ENCODE measurements around the gene XRRA1. TPM values are rescaled to one million over a fixed set of nuclear protein-coding genes. Genes with fewer than 3 reads are reported as not detected.

XRRA1 gene
- 15.3 TPM for total RNA-seq (2013)
- polyA plus RNA-seq (1 to 10 TPM; 1.2 to 3.6 (median 3.5) TPM), polyA minus RNA-seq (0.69 and 1.2 TPM in 2 replicates), total RNA-seq (0.69 to 18.0 (median 8.1) reads per million in 11 experiments)

GRCh38 chr11:74948898-74949752 is at the start of gene XRRA1, which contains the start of gene SPCS2:
TSS of gene XRRA1 (minus strand) at chr11:74949091. CDS start at chr11:74940878, 8,213 bp downstream.
TSS of gene SPCS2 (plus strand) at chr11:74949266. CDS start at chr11:74949286, 20 bp downstream.
- H3K4me1 Mint-ChIP-seq = peaks cover 34% of the 10 kb centered on the region
- H3K27me3 Mint-ChIP-seq (ENCODE audit: low read depth in 3 of 3) = peaks cover 0 to 3% (median 0%) of the 10 kb centered on the region in 3 donors
- Histone ChIP-seq H2AFZ (ENCODE audit: insufficient read depth, low read depth, low read length, poor library complexity, severe bottlenecking) (peak within 1 kb of the TSS; percentile 95), H3K4me1 (ENCODE audit: control insufficient read depth in 1 of 2, insufficient read depth in 2 of 2, low read length in 2 of 2) (peaks cover 19 to 25% of the 10 kb centered on the region in 2 donors), H3K9ac (ENCODE audit: insufficient read depth, low read length, poor library complexity, severe bottlenecking) (peak within 1 kb of the TSS; percentile 86), H3K4me2 (replicated peaks; ENCODE audit: extremely low read depth, low read length, poor library complexity, severe bottlenecking) (peak within 1 kb of the TSS; percentile 84), H3K27me3 (ENCODE audit: control insufficient read depth in 2 of 2, insufficient read depth in 2 of 2, low read length in 2 of 2) (no peaks in the 10 kb centered on the region), H3K36me3 (replicated peaks in 1 of 2; ENCODE audit: control insufficient read depth in 1 of 2, insufficient read depth in 2 of 2, low read length in 2 of 2) (peaks cover 4 to 16% of the 10 kb centered on the region in 2 donors), H3K4me3 (replicated peaks in 1 of 3; ENCODE audit: low read depth in 2 of 3, low read length in 3 of 3) (peak within 1 kb of the TSS; percentile 69 to 88 (median 80)), H3K9me3 (replicated peaks in 1 of 2; ENCODE audit: control insufficient read depth in 1 of 2, insufficient read depth in 1 of 2, low read length in 2 of 2) (no peaks in the 10 kb centered on the region), H4K20me1 (ENCODE audit: insufficient read depth, low read length) (peaks cover 20% of the 10 kb centered on the region), H3K79me2 (ENCODE audit: insufficient read depth, low read length) (peaks cover 54% of the 10 kb centered on the region), H3K27ac (ENCODE audit: low read depth in 1 of 2, low read length in 2 of 2) (peak within 1 kb of the TSS; percentile 46 to 92)
- peaks cover 13 to 35% of the 10 kb centered on the region in 2 donors for H3K36me3 Mint-ChIP-seq
- no peaks in the 10 kb centered on the region for H3K9me3 Mint-ChIP-seq
- intact Hi-C loops (cut with micrococcal nuclease) = loop anchor here in 1 of 2 donors (2.0 to 5.0 kb wide), 2 partner anchors 33 to 42 kb away; no protein-coding TSS in a partner anchor
- TF ChIP-seq CTCF (IDR thresholded peaks at IDR 0.05) = no peak
- DNase-seq = peak; percentile 97
- peak within 1 kb of the TSS; percentile 96 to 98 for H3K4me3 Mint-ChIP-seq
- WGBS (ENCODE audit: insufficient coverage) = under 1% methylated on average over 61 of the region's 67 CpGs
- H3K27ac Mint-ChIP-seq = peak within 1 kb of the TSS; percentile 95 to 98 (median 97)

DNA sequence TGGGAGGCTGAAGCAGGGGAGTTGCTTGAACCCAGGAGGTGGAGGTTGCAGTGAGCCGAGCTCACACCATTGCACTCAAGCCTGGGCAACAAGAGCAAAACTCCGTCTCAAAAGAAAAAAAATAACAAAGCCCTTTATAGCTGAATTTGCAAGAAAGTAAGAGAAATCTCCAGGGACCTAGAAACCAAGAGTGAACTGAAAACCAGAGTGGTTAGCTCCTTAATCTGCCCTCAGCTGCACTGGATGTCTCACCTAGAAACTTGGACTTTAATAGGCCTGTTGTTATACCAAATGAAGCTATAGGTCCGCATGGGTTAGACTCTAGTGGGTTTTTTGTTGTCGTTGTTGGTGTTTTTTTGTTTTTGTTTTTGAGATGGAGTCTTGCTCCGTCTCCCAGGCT is 44.0 kb upstream of the XRRA1 start:
- H3K27ac Mint-ChIP-seq = peak overlapping the region in 1 of 7 donors; percentile 54
- no peak for DNase-seq

More for the DNA sequence above, 44.0 kb upstream of the XRRA1 start:
- Mint-ChIP-seq H3K36me3 (peaks cover 39 to 53% of the 10 kb centered on the region in 2 donors), H3K4me3 (no peak overlapping the region), H3K4me1 (peaks cover 34% of the 10 kb centered on the region), H3K9me3 (no peaks in the 10 kb centered on the region), H3K27me3 (ENCODE audit: low read depth in 3 of 3) (no peaks in the 10 kb centered on the region)
- peaks cover 35% of the 10 kb centered on the region for H3K79me2 ChIP-seq (ENCODE audit: insufficient read depth, low read length)
- WGBS (ENCODE audit: insufficient coverage) = 100% methylated on average over 3 of the region's 5 CpGs
- H3K4me3 ChIP-seq (replicated peaks in 1 of 3; ENCODE audit: low read depth in 2 of 3, low read length in 3 of 3) = no peak overlapping the region
- H2AFZ ChIP-seq (ENCODE audit: insufficient read depth, low read depth, low read length, poor library complexity, severe bottlenecking) = no peak overlapping the region
- H3K4me1 ChIP-seq (ENCODE audit: control insufficient read depth in 1 of 2, insufficient read depth in 2 of 2, low read length in 2 of 2) = peaks cover 21 to 36% of the 10 kb centered on the region in 2 donors
- peaks cover 33 to 40% of the 10 kb centered on the region in 2 donors for H3K36me3 ChIP-seq (replicated peaks in 1 of 2; ENCODE audit: control insufficient read depth in 1 of 2, insufficient read depth in 2 of 2, low read length in 2 of 2)
- TF ChIP-seq CTCF (IDR thresholded peaks at IDR 0.05) = no peak
- no peaks in the 10 kb centered on the region for H3K9me3 ChIP-seq (replicated peaks in 1 of 2; ENCODE audit: control insufficient read depth in 1 of 2, insufficient read depth in 1 of 2, low read length in 2 of 2)
- no peak overlapping the region for H3K4me2 ChIP-seq (replicated peaks; ENCODE audit: extremely low read depth, low read length, poor library complexity, severe bottlenecking)
- no peak overlapping the region for H3K27ac ChIP-seq (ENCODE audit: low read depth in 1 of 2, low read length in 2 of 2)
- no peak overlapping the region for H3K9ac ChIP-seq (ENCODE audit: insufficient read depth, low read length, poor library complexity, severe bottlenecking)
- H3K27me3 ChIP-seq (ENCODE audit: control insufficient read depth in 2 of 2, insufficient read depth in 2 of 2, low read length in 2 of 2) = no peaks in the 10 kb centered on the region
- H4K20me1 ChIP-seq (ENCODE audit: insufficient read depth, low read length) = no peaks in the 10 kb centered on the region
- intact Hi-C loops (cut with micrococcal nuclease) = loop anchor here in 1 of 2 donors (10.0 kb wide), 1 partner anchor 58 kb away; no protein-coding TSS in a partner anchor
